Measurements from ENCODE around the gene TANGO6. TPM values are rescaled to one million over a fixed set of nuclear protein-coding genes. Genes with fewer than 3 reads are reported as not detected.

TANGO6 gene
- polyA plus RNA-seq, 2 of the 4 experiments (the other 2 are of a cell fraction) = 8.1 to 19.5 TPM

GRCh38 chr16:69094501-69094900, 251.2 kb downstream of the TANGO6 start:
- DNase-seq (ENCODE audit: low read depth in 1 of 2, low spot score in 1 of 2) = no peak
- ATAC-seq = no peak; a peak in 2 of 6 replicates
- peaks cover 8% of the 10 kb centered on the region for H3K4me1 ChIP-seq
- peak overlapping the region in 1 of 2 experiments; percentile 35; a peak in 3 of 6 replicates for H3K27ac ChIP-seq
- WGBS (ENCODE audit: missing lambda C conversion rate) = 83% methylated on average over 5 of the region's 5 CpGs
- TF ChIP-seq ZSCAN20 (CRISPR knock-in tag; IDR thresholded peaks at IDR 0.05) (no peak), FOSB (CRISPR knock-in tag; IDR thresholded peaks at IDR 0.05) (no peak), CEBPB (IDR thresholded peaks at IDR 0.05) (no peak), CBX2 (IDR thresholded peaks at IDR 0.05; ENCODE audit: borderline replicate concordance, low read depth) (no peak), TP53 (CRISPR knock-in tag; IDR thresholded peaks at IDR 0.05) (no peak), PBX3 (IDR thresholded peaks at IDR 0.05) (no peak), MAX (IDR thresholded peaks at IDR 0.05) (no peak), RFX5 (IDR thresholded peaks at IDR 0.05) (no peak), ELK1 (IDR thresholded peaks at IDR 0.05; ENCODE audit: low read depth, low read length) (no peak), ESRRA (IDR thresholded peaks at IDR 0.05; ENCODE audit: borderline replicate concordance, low read length) (no peak), EHMT2 (IDR thresholded peaks at IDR 0.05; ENCODE audit: low read depth) (no peak), KDM1A (IDR thresholded peaks at IDR 0.05; ENCODE audit: low read depth) (no peak)
- CTCF ChIA-PET = interaction anchor here (1.0 to 3.2 kb wide), 4 partner anchors 11 to 32 kb away, joined by 3 to 11 read pairs (median 10); partner anchors contain the start of gene HAS3
- FAIRE-seq = no peak
- H3K4me2 ChIP-seq = no peak overlapping the region
- POLR2A ChIA-PET = no interaction called here
- no peak overlapping the region for H3K4me3 ChIP-seq
- no peaks in the 10 kb centered on the region for H3K9me3 ChIP-seq

- ATAC-seq = no peak
- no peak overlapping the region for H3K27ac ChIP-seq
- WGBS (ENCODE audit: missing lambda C conversion rate) = 95% methylated on average over 6 of the region's 6 CpGs
- TF ChIP-seq HEYL (CRISPR knock-in tag; IDR thresholded peaks at IDR 0.05) (no peak), CHD2 (IDR thresholded peaks at IDR 0.05; ENCODE audit: low read length, partially characterized antibody) (no peak), CBX8 (IDR thresholded peaks at IDR 0.05) (no peak), HMGXB4 (CRISPR knock-in tag; IDR thresholded peaks at IDR 0.05; ENCODE audit: borderline replicate concordance) (no peak)
- H3K9me3 ChIP-seq = no peaks in the 10 kb centered on the region
- H3K4me2 ChIP-seq = no peak overlapping the region
- DNase-seq (ENCODE audit: low read depth in 1 of 2, low spot score in 1 of 2) = no peak
- H3K4me1 ChIP-seq = peaks cover 2% of the 10 kb centered on the region; the same call in 1 of the 3 replicates
- no peak overlapping the region for H3K4me3 ChIP-seq
- FAIRE-seq = no peak
- CTCF ChIA-PET = interaction anchor here (0.6 to 3.2 kb wide), 5 partner anchors 11 to 34 kb away, joined by 3 to 11 read pairs (median 3); no protein-coding TSS in a partner anchor
- POLR2A ChIA-PET = no interaction called here
Measured at GRCh38 chr16:69095193-69095592, 251.9 kb downstream of the TANGO6 start.

GRCh38 chr16:69100071-69100691, 256.9 kb downstream of the TANGO6 start:
- DNase-seq (ENCODE audit: low read depth in 1 of 2, low spot score in 1 of 2) = no peak
- Histone ChIP-seq H3K4me3 (no peak overlapping the region), H3K4me1 (peaks cover 16% of the 10 kb centered on the region; the same call in 1 of the 3 replicates), H3K27ac (peak overlapping the region in 1 of 2 experiments; percentile 40; a peak in 1 of 6 replicates), H3K9me3 (no peaks in the 10 kb centered on the region), H3K4me2 (no peak overlapping the region)
- WGBS (ENCODE audit: missing lambda C conversion rate) = 84% methylated on average over 11 of the region's 11 CpGs
- FAIRE-seq = no peak
- CTCF ChIA-PET = interaction anchor here (0.5 to 1.6 kb wide), 6 partner anchors 11 to 42 kb away, joined by 3 to 4 read pairs (median 3); no protein-coding TSS in a partner anchor
- no peak for ATAC-seq
- POLR2A ChIA-PET = no interaction called here
- no peak for TF ChIP-seq ZFP36 (IDR thresholded peaks at IDR 0.05; ENCODE audit: borderline replicate concordance, partially characterized antibody)
- no peak for TF ChIP-seq EHF (CRISPR knock-in tag; IDR thresholded peaks at IDR 0.05)
- TF ChIP-seq POLR2AphosphoS2 (conservative IDR thresholded peaks at IDR 0.05; ENCODE audit: low read length) = no peak
- no peak for TF ChIP-seq ZC3H11A (IDR thresholded peaks at IDR 0.05)
- no peak for TF ChIP-seq E2F6 (IDR thresholded peaks at IDR 0.05; ENCODE audit: borderline replicate concordance, low read depth)
- TF ChIP-seq CBX8 (IDR thresholded peaks at IDR 0.05) = no peak
- TF ChIP-seq RARB (CRISPR knock-in tag; IDR thresholded peaks at IDR 0.05) = no peak
- no peak for TF ChIP-seq MAX (IDR thresholded peaks at IDR 0.05)
- TF ChIP-seq ATOH8 (CRISPR knock-in tag; IDR thresholded peaks at IDR 0.05; ENCODE audit: low read depth) = no peak
- no peak for TF ChIP-seq KDM5A (IDR thresholded peaks at IDR 0.05)
- TF ChIP-seq BCL3 (IDR thresholded peaks at IDR 0.05) = no peak
- no peak for TF ChIP-seq EP300 (IDR thresholded peaks at IDR 0.05)
- TF ChIP-seq PHF8 (IDR thresholded peaks at IDR 0.05; ENCODE audit: borderline replicate concordance, low read depth) = no peak
